ENCODE data around the gene RDH16. TPM values are rescaled to one million over a fixed set of nuclear protein-coding genes. Genes with fewer than 3 reads are reported as not detected.
A peak's percentile ranks its signal among the peaks of the same experiment; 100 is the strongest.

The RDH16 gene
- polyA plus RNA-seq, 3 donors, result 0.47 TPM; not detected in 2

- no peak overlapping the region for H3K27ac Mint-ChIP-seq
- H3K9me3 Mint-ChIP-seq, result no peaks in the 10 kb centered on the region
- peaks cover 16% of the 10 kb centered on the region for H3K4me1 Mint-ChIP-seq
- H3K4me3 ChIP-seq (replicated peaks in 1 of 3; ENCODE audit: low read depth in 2 of 3, low read length in 3 of 3), result no peak overlapping the region
- H3K27me3 Mint-ChIP-seq (ENCODE audit: low read depth in 3 of 3), result peaks cover 0 to 1% (median 0%) of the 10 kb centered on the region in 3 donors
- no peak overlapping the region for H3K4me2 ChIP-seq (replicated peaks; ENCODE audit: extremely low read depth, low read length, poor library complexity, severe bottlenecking)
- H3K27me3 ChIP-seq (ENCODE audit: control insufficient read depth in 2 of 2, insufficient read depth in 2 of 2, low read length in 2 of 2), result no peaks in the 10 kb centered on the region
- peak; percentile 40 to 63 (median 42) for DNase-seq
- peaks cover 15% of the 10 kb centered on the region for H4K20me1 ChIP-seq (ENCODE audit: insufficient read depth, low read length)
- TF ChIP-seq CTCF (IDR thresholded peaks at IDR 0.05), result peak; percentile 81
- 45% methylated on average over 11 of the region's 13 CpGs for WGBS (ENCODE audit: insufficient coverage)
- H3K27ac ChIP-seq (ENCODE audit: low read depth in 1 of 2, low read length in 2 of 2), result no peak overlapping the region
- H3K36me3 ChIP-seq (replicated peaks in 1 of 2; ENCODE audit: control insufficient read depth in 1 of 2, insufficient read depth in 2 of 2, low read length in 2 of 2), result peaks cover 38 to 63% of the 10 kb centered on the region in 2 donors
- H3K9me3 ChIP-seq (replicated peaks in 1 of 2; ENCODE audit: control insufficient read depth in 1 of 2, insufficient read depth in 1 of 2, low read length in 2 of 2), result no peaks in the 10 kb centered on the region
- no peak overlapping the region for H2AFZ ChIP-seq (ENCODE audit: insufficient read depth, low read depth, low read length, poor library complexity, severe bottlenecking)
- H3K4me1 ChIP-seq (ENCODE audit: control insufficient read depth in 1 of 2, insufficient read depth in 2 of 2, low read length in 2 of 2), result peaks cover 7 to 13% of the 10 kb centered on the region in 2 donors
- H3K79me2 ChIP-seq (ENCODE audit: insufficient read depth, low read length), result peaks cover 19% of the 10 kb centered on the region
- peaks cover 54 to 66% of the 10 kb centered on the region in 2 donors for H3K36me3 Mint-ChIP-seq
- no peak overlapping the region for H3K4me3 Mint-ChIP-seq
- intact Hi-C loops (cut with micrococcal nuclease), result loop anchor here (5.0 kb wide), 1 partner anchor 244 kb away; no protein-coding TSS in a partner anchor
- H3K9ac ChIP-seq (ENCODE audit: insufficient read depth, low read length, poor library complexity, severe bottlenecking), result no peak overlapping the region
These were observed 44.1 kb upstream of the RDH16 start for GRCh38 chr12:57001448-57001906.

- no CpG with 5 or more reads among the region's 1 CpG for WGBS (ENCODE audit: insufficient coverage)
- DNase-seq, result no peak
- H3K27ac ChIP-seq (ENCODE audit: low read depth in 1 of 2, low read length in 2 of 2), result no peak overlapping the region
- H3K27me3 ChIP-seq (ENCODE audit: control insufficient read depth in 2 of 2, insufficient read depth in 2 of 2, low read length in 2 of 2), result no peaks in the 10 kb centered on the region
- no peak overlapping the region for H3K9ac ChIP-seq (ENCODE audit: insufficient read depth, low read length, poor library complexity, severe bottlenecking)
- peaks cover 11% of the 10 kb centered on the region for H3K79me2 ChIP-seq (ENCODE audit: insufficient read depth, low read length)
- Mint-ChIP-seq H3K9me3 (no peaks in the 10 kb centered on the region), H3K36me3 (peaks cover 56 to 75% of the 10 kb centered on the region in 2 donors), H3K4me1 (peaks cover 10% of the 10 kb centered on the region), H3K27ac (no peak overlapping the region), H3K27me3 (ENCODE audit: low read depth in 3 of 3) (peaks cover 0 to 3% (median 0%) of the 10 kb centered on the region in 3 donors), H3K4me3 (no peak overlapping the region)
- no peak for TF ChIP-seq CTCF (IDR thresholded peaks at IDR 0.05)
- H3K36me3 ChIP-seq (replicated peaks in 1 of 2; ENCODE audit: control insufficient read depth in 1 of 2, insufficient read depth in 2 of 2, low read length in 2 of 2), result peaks cover 38 to 63% of the 10 kb centered on the region in 2 donors
- peaks cover 2 to 7% of the 10 kb centered on the region in 2 donors for H3K4me1 ChIP-seq (ENCODE audit: control insufficient read depth in 1 of 2, insufficient read depth in 2 of 2, low read length in 2 of 2)
- H2AFZ ChIP-seq (ENCODE audit: insufficient read depth, low read depth, low read length, poor library complexity, severe bottlenecking), result no peak overlapping the region
- H3K4me2 ChIP-seq (replicated peaks; ENCODE audit: extremely low read depth, low read length, poor library complexity, severe bottlenecking), result no peak overlapping the region
- intact Hi-C loops (cut with micrococcal nuclease), result loop anchor here (5.0 kb wide), 1 partner anchor 243 kb away; no protein-coding TSS in a partner anchor
- no peak overlapping the region for H3K4me3 ChIP-seq (replicated peaks in 1 of 3; ENCODE audit: low read depth in 2 of 3, low read length in 3 of 3)
- peaks cover 15% of the 10 kb centered on the region for H4K20me1 ChIP-seq (ENCODE audit: insufficient read depth, low read length)
- no peaks in the 10 kb centered on the region for H3K9me3 ChIP-seq (replicated peaks in 1 of 2; ENCODE audit: control insufficient read depth in 1 of 2, insufficient read depth in 1 of 2, low read length in 2 of 2)
These were observed 43.0 kb upstream of the RDH16 start for GRCh38 chr12:57000393-57000792.

Data from CD14-positive monocyte (primary cell).